Measurements from ENCODE around the gene GBP2.
"Not testable (repeated sequence)": the region's sequence is repeated elsewhere in the genome, so short reads cannot be mapped to it uniquely, and the experiment has no call there.

Gene GBP2

DNA sequence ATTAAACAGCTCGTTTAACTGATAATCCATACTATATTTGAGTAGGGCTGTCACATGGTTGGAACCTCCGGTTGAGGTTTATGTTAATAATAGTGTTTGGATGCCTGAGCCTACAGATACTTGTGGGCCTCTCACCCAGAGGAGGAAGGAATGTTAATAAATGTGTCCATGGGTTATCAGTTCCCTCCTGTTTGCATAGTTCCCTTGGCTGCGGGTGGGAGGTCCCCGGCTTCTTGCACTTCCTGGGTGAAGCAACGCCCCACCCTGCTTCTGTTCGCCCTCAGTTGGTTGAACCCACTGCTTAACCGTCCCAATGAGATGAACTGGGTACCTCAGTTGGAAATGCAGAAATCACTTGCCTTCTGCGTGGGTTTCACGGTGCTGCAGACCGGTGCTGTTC is 37.3 kb downstream of the GBP2 start:
- DNase-seq (ENCODE audit: low read depth, low spot score) = no peak
- TF ChIP-seq, protein P1, sequence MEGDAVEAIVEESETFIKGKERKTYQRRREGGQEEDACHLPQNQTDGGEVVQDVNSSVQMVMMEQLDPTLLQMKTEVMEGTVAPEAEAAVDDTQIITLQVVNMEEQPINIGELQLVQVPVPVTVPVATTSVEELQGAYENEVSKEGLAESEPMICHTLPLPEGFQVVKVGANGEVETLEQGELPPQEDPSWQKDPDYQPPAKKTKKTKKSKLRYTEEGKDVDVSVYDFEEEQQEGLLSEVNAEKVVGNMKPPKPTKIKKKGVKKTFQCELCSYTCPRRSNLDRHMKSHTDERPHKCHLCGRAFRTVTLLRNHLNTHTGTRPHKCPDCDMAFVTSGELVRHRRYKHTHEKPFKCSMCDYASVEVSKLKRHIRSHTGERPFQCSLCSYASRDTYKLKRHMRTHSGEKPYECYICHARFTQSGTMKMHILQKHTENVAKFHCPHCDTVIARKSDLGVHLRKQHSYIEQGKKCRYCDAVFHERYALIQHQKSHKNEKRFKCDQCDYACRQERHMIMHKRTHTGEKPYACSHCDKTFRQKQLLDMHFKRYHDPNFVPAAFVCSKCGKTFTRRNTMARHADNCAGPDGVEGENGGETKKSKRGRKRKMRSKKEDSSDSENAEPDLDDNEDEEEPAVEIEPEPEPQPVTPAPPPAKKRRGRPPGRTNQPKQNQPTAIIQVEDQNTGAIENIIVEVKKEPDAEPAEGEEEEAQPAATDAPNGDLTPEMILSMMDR (IDR thresholded peaks at IDR 0.05; ENCODE audit: low read depth, low read length) = no peak
- no peak overlapping the region for H3K4me3 ChIP-seq (ENCODE audit: low read depth, low read length)
- in situ Hi-C loops (cut with HindIII; ENCODE audit: low sequenced_read_pairs) = no loop called here

DNA sequence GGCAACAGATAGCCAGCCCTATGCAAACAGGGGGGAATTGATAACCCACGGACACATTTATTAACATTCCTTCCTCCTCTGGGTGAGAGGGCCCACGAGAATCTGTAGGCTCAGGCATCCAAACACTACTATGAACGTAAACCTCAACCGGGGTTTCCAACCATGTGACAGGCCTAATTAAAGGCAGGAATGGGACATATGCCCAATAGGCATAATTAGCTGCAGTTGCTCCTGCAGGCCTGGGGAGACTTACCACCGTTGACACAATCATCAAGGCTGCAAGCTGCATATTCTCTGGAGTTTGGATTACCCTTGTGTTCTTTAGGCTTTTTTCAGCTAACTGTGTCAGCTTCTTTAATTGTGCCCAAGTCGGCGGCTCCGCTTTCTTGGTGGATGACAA is 38.7 kb downstream of the GBP2 start:
- TF ChIP-seq, protein P1 (IDR thresholded peaks at IDR 0.05; ENCODE audit: low read depth, low read length) = no peak
- H3K4me3 ChIP-seq (ENCODE audit: low read depth, low read length) = no peak overlapping the region
- in situ Hi-C loops (cut with HindIII; ENCODE audit: low sequenced_read_pairs) = no loop called here
- DNase-seq (ENCODE audit: low read depth, low spot score) = no peak

DNA sequence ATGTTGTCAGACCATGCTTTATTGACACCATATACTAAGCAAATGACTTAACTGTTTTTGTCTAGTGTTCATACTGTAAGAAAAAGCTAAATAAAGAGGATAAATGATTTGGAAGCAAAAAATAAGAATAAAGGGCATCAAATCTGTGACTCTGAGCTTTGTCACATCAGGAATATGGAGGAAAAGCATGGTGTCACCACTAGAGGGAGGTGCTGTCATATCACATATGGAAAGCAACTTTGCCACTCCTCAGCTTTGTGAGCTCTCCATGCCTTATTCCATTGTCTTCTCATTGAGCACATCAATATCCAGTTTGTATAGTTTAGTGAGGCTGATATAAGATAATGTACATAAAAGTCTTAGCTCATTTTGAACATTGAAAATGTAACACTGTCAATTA is 40.1 kb downstream of the GBP2 start:
- TF ChIP-seq, protein P1 (IDR thresholded peaks at IDR 0.05; ENCODE audit: low read depth, low read length) = peak; percentile 46
- in situ Hi-C loops (cut with HindIII; ENCODE audit: low sequenced_read_pairs) = no loop called here
- H3K4me3 ChIP-seq (ENCODE audit: low read depth, low read length) = no peak overlapping the region
- peak; percentile 18 for DNase-seq (ENCODE audit: low read depth, low spot score)

DNA sequence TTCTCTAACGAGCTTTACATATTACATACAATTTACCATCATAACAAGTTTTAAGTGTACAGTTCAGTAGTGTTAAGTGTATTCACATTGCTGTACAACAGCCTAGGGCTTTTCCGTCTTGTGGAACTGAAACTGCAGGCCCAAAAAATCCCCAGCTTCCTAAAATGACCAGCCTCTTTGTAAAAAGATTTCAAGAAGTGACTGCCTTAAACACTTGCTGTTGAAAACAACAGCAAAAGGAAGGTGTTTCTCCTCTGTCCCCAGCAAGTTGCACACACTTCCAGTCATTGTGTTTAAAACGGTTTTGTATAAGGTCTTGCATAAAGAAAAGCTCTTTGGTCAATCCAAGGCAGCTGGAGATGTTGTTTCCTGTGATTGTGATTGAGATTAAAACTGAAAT is 44.9 kb downstream of the GBP2 start:
- no peak for DNase-seq (ENCODE audit: low read depth, low spot score)
- H3K4me3 ChIP-seq (ENCODE audit: low read depth, low read length) = no peak overlapping the region
- in situ Hi-C loops (cut with HindIII; ENCODE audit: low sequenced_read_pairs) = no loop called here
- TF ChIP-seq, protein P1 (IDR thresholded peaks at IDR 0.05; ENCODE audit: low read depth, low read length) = no peak

DNA sequence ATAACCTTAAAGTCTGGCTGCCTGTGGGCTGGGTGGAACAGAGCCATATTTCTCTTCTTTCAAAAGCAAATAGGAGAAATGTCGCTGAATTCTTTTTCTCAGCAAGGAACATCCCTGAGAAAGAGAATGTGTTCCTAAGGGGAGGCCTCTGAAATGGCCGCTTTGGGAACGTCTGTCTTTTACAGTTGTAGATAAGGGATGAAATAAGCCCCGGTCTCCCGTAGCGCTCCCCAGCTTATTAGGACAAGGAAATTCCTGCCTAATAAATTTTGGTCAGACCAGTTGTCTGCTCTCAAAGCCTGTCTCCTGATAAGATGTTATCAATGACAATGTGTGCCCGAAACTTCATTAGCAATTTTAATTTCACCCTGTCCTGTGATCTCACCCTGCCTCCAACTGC is 45.8 kb downstream of the GBP2 start:
- DNase-seq (ENCODE audit: low read depth, low spot score); H3K4me3 ChIP-seq (ENCODE audit: low read depth, low read length); in situ Hi-C loops (cut with HindIII; ENCODE audit: low sequenced_read_pairs): not testable (repeated sequence)

GRCh38 chr1:89072466-89073065 is 53.3 kb downstream of the GBP2 start:
- in situ Hi-C loops (cut with HindIII; ENCODE audit: low sequenced_read_pairs); H3K4me3 ChIP-seq (ENCODE audit: low read depth, low read length); DNase-seq (ENCODE audit: low read depth, low spot score): not testable (repeated sequence)

DNA sequence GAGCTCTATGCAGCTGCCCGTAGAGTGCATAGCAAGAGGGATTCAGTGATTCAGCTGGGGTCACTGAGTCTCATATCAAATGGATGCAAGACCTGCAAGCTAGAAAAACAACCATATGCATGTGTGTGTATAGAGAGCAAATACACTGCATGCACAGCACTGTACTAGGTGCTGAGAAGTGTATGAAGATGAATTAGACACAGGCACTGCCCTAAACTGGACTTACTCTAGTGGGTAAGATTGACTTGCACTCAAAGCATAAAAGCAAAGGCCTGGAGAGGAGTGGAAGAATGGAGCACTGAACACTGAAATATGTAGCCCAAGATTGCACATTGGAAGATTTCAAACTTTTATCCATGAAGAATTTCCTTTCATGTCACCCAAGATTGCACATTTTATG is 55.4 kb downstream of the GBP2 start:
- H3K4me3 ChIP-seq (ENCODE audit: low read depth, low read length) = no peak overlapping the region
- TF ChIP-seq, protein P1 (IDR thresholded peaks at IDR 0.05; ENCODE audit: low read depth, low read length) = no peak
- DNase-seq (ENCODE audit: low read depth, low spot score) = no peak
- in situ Hi-C loops (cut with HindIII; ENCODE audit: low sequenced_read_pairs) = no loop called here

- in situ Hi-C loops (cut with HindIII; ENCODE audit: low sequenced_read_pairs) = no loop called here
- TF ChIP-seq, protein P1 (IDR thresholded peaks at IDR 0.05; ENCODE audit: low read depth, low read length) = no peak
- peak; percentile 5 for DNase-seq (ENCODE audit: low read depth, low spot score)
- H3K4me3 ChIP-seq (ENCODE audit: low read depth, low read length) = no peak overlapping the region
These were observed 56.0 kb downstream of the GBP2 start for GRCh38 chr1:89069951-89070350.

Data from astrocyte of the spinal cord (primary cell).